Stimulated activated CD8-positive, alpha-beta memory T cell treated with anti-CD3 and anti-CD28 coated beads, Interleukin-12 subunit alpha, Interleukin-12 subunit beta, amount 100 ng/mL, for 4 hours (primary cell): ENCODE measurements around the gene FAM237B.

Experiments
- DNase-seq: peaks from one replicate; pipeline ENCODE4 v3.0.0-alpha.2; 2020; ENCODE audit warnings: low read depth

Gene FAM237B

GRCh38 chr7:90290244-90291113 lies 30.6 kb downstream of the FAM237B start:
- no peak for DNase-seq

- no peak for DNase-seq
Observed at GRCh38 chr7:90288154-90288553, 33.0 kb downstream of the FAM237B start.

GRCh38 chr7:90276033-90276728 lies 44.9 kb downstream of the FAM237B start:
- no peak for DNase-seq

GRCh38 chr7:90274161-90274560 lies 46.9 kb downstream of the FAM237B start:
- DNase-seq, result no peak

- DNase-seq, result no peak
Observed at GRCh38 chr7:90272242-90272641, 48.9 kb downstream of the FAM237B start.

GRCh38 chr7:90271753-90272152 lies 49.4 kb downstream of the FAM237B start:
- no peak for DNase-seq

GRCh38 chr7:90270431-90271178 lies 50.5 kb downstream of the FAM237B start:
- DNase-seq, result no peak

GRCh38 chr7:90269163-90269562 lies 51.9 kb downstream of the FAM237B start:
- DNase-seq, result no peak

GRCh38 chr7:90267263-90267858 lies 53.7 kb downstream of the FAM237B start:
- DNase-seq, result no peak

GRCh38 chr7:90266808-90267207 lies 54.3 kb downstream of the FAM237B start:
- DNase-seq, result no peak
